HEK293T (cell line): Measurements from ENCODE around the gene BMP8B.
"Not testable (repeated sequence)": the region's sequence is repeated elsewhere in the genome, so short reads cannot be mapped to it uniquely, and the experiment has no call there.

Experiments
- ARNT ChIP-seq: fragments of 450-650 bp; IDR thresholded peaks from 2 replicates; pipeline ENCODE4 v1.6.1; 2017; ENCODE audit warnings: mild to moderate bottlenecking
- BHLHE40 ChIP-seq: fragments of 450-650 bp; IDR thresholded peaks from 2 replicates; pipeline ENCODE4 v1.6.1; 2016; ENCODE audit warnings: mild to moderate bottlenecking, moderate library complexity, borderline replicate concordance
- CTBP1 ChIP-seq: fragments of 450-650 bp; IDR thresholded peaks from 2 replicates; pipeline ENCODE4 v1.6.1; 2016; ENCODE audit warnings: borderline replicate concordance
- FOXA1 ChIP-seq: fragments of 450-650 bp; IDR thresholded peaks from 2 replicates; pipeline ENCODE4 v1.6.1; 2016; ENCODE audit warnings: mild to moderate bottlenecking
- FOXK2 ChIP-seq: fragments of 450-650 bp; IDR thresholded peaks from 2 replicates; pipeline ENCODE4 v1.6.1; 2016; ENCODE audit warnings: mild to moderate bottlenecking
- FOXM1 ChIP-seq: fragments of 450-650 bp; IDR thresholded peaks from 2 replicates; pipeline ENCODE4 v1.6.1; 2017; ENCODE audit warnings: mild to moderate bottlenecking, borderline replicate concordance
- HDGF ChIP-seq: fragments of 450-650 bp; IDR thresholded peaks from 2 replicates; pipeline ENCODE4 v1.6.1; 2017; ENCODE audit warnings: antibody characterized with exemption, borderline replicate concordance
- L3MBTL2 ChIP-seq: fragments of 450-650 bp; conservative IDR thresholded peaks from 2 replicates; pipeline ENCODE4 v1.6.1; 2016; ENCODE audit warnings: mild to moderate bottlenecking
- NFRKB ChIP-seq: fragments of 450-650 bp; IDR thresholded peaks from 2 replicates; pipeline ENCODE4 v1.6.1; 2016; ENCODE audit warnings: mild to moderate bottlenecking, moderate library complexity
- SP1 ChIP-seq: fragments of 450-650 bp; IDR thresholded peaks from 2 replicates; pipeline ENCODE4 v1.6.1; 2017
- SUZ12 ChIP-seq: fragments of 450-650 bp; IDR thresholded peaks from 2 replicates; pipeline ENCODE4 v1.6.1; 2016; ENCODE audit warnings: mild to moderate bottlenecking
- TARDBP ChIP-seq: fragments of 450-650 bp; IDR thresholded peaks from 2 replicates; pipeline ENCODE4 v1.6.1; 2016
- ZNF384 ChIP-seq: fragments of 450-650 bp; IDR thresholded peaks from 2 replicates; pipeline ENCODE4 v1.6.1; 2016
- TF ChIP-seq, protein P1 (sequence below): fragments of 450-650 bp; IDR thresholded peaks from 2 replicates; pipeline ENCODE4 v1.6.1; 2016

DNA sequence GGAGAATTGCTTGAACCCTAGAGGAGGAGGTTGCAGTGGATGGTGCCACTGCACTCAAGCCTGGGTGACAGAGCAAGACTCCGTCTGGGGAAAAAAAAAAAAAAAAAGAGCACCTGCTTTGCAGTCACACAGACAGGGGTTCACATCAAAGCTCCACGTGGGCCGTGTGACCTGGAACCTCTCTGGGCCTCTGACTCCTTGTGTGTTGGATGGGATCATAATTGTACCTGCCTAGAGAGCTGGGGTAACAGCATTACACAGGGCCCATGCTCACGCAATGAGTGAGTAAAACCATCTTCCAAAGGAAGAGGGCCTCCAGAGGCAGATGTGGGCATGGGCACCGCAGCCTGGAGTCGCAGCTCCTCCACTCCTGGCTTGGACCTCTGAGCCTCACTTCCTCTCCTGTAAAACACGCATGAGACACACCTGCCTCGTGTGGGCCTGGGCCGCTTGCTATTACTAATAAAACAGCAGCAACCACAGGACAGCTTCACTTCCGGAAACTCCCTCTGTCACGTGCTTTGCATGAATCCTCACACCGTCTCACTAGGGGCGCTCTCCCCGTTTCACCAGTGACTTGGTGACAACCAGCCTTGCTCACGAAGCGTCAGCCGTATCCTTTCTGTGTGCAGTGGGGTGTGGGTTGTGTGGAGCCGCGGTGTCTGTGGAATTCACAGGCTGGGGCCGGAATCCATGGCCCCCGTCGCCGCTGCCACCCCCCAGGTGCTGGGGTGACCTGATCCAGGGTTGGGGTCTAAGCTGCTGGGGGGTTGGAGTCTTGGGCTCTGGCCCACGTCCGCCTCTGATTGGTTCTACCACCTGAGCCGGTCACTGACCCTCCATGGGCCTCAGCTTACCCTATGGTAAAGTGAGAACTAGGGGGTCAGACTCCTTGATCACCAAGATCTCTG, 10.4 kb upstream of the BMP8B start:
- not testable (repeated sequence) for TF ChIP-seq SUZ12, FOXA1, FOXM1, CTBP1, ZNF384, BHLHE40, SP1, HDGF, TARDBP, FOXK2, ARNT, NFRKB
- TF ChIP-seq, protein P1, sequence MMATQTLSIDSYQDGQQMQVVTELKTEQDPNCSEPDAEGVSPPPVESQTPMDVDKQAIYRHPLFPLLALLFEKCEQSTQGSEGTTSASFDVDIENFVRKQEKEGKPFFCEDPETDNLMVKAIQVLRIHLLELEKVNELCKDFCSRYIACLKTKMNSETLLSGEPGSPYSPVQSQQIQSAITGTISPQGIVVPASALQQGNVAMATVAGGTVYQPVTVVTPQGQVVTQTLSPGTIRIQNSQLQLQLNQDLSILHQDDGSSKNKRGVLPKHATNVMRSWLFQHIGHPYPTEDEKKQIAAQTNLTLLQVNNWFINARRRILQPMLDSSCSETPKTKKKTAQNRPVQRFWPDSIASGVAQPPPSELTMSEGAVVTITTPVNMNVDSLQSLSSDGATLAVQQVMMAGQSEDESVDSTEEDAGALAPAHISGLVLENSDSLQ = not testable (repeated sequence)
- peak; percentile 81 for TF ChIP-seq L3MBTL2
